Measurements from ENCODE around the gene SNX20.

Gene SNX20

DNA sequence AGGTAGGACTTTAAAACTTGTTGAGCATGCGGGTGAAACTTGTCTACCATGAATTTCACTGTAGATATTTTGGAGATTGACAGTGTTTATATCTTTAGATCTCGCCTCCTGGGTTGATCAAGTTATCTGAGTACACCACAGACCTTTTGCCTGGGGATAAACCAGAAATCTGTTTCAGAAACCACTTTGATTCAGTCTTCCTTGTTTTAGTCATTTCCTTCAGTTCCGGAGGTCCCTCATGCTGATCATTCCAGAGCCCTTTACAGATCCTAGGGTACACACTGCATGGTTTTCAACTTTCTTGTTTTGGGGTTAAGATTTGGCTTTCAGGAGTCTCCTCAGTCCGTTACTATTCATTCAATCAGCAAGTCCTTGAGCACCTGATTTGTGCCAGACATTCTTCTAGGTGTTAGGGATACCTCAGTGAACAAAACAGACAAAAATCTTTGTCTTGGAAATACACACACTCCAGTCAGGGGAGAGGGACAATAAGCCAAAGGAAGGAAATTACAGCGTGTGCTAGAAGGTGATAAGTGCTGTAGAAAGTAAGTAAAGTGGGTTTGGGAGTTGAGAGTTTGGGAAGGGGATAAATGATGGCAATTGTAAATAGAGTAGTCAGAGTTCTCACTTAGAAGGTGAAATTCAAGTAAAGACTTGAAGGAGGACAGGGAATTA, 24.5 kb upstream of the SNX20 start:
- no peak for FAIRE-seq
- no peak for DNase-seq (ENCODE audit: insufficient read length, low spot score)

DNA sequence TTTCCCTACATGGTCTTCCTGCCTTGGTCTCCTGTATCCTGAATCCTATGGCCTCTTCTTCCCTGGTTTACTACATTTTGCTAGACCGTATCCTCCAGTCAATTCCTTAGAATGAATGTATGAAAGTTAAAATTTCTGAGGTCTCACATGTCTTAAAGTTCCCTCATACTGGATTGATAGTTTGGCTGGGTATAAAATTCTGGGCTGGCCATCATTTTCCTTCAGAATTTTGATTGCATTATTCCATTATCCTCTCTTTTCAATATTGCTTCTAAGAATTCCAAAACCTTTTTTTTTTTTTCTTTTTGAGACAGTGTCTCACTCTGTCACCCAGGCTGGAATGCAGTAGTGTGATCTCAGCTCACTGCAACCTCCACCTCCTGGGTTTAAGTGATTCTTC, 23.1 kb upstream of the SNX20 start:
- DNase-seq (ENCODE audit: insufficient read length, low spot score) (no peak), FAIRE-seq (no peak)

DNA sequence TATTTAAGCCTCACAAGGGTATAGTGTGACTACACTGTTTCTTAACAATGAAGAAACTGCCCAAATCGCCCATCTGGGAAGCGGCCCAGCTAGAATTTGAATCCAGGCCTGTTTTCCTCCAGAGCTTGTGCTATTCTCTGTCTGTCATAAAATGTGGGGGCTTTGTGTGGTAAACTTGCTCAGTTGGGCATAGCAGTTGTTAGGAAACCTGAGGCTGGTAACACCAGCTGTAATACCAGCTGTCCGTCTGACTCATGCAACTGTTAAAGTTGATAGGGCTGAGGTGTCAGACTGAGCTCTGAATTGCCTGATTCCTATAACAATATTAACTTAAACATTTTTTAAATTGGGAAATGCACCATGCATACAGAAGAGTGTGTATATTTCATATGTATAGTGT, 21.6 kb upstream of the SNX20 start:
- FAIRE-seq (no peak), DNase-seq (ENCODE audit: insufficient read length, low spot score) (no peak)

DNA sequence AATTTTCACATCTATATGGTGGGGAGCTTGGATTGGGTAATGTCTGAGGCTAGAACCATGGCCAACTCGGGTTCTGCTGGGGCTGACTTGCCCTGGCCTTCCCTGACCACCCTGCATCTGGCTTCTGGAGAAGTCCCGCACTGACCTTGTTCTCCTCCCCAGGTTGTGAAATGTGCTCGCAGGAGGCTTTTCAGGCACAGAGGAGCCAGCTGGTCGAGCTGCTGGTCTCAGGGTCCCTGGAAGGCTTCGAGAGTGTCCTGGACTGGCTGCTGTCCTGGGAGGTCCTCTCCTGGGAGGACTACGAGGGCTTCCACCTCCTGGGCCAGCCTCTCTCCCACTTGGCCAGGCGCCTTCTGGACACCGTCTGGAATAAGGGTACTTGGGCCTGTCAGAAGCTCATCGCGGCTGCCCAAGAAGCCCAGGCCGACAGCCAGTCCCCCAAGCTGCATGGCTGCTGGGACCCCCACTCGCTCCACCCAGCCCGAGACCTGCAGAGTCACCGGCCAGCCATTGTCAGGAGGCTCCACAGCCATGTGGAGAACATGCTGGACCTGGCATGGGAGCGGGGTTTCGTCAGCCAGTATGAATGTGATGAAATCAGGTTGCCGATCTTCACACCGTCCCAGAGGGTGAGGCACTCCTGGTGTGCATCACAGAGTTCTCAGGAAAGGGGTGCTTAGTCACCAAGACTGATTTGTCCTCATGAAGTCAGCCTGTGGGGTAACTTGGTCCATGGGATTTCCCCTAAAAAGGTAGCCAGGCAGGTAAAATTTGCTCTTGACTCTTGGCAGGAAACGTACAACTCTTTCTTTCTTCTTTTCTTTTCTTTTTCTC, 18.4 kb upstream of the SNX20 start:
- DNase-seq (ENCODE audit: insufficient read length, low spot score) (no peak), FAIRE-seq (no peak)

DNA sequence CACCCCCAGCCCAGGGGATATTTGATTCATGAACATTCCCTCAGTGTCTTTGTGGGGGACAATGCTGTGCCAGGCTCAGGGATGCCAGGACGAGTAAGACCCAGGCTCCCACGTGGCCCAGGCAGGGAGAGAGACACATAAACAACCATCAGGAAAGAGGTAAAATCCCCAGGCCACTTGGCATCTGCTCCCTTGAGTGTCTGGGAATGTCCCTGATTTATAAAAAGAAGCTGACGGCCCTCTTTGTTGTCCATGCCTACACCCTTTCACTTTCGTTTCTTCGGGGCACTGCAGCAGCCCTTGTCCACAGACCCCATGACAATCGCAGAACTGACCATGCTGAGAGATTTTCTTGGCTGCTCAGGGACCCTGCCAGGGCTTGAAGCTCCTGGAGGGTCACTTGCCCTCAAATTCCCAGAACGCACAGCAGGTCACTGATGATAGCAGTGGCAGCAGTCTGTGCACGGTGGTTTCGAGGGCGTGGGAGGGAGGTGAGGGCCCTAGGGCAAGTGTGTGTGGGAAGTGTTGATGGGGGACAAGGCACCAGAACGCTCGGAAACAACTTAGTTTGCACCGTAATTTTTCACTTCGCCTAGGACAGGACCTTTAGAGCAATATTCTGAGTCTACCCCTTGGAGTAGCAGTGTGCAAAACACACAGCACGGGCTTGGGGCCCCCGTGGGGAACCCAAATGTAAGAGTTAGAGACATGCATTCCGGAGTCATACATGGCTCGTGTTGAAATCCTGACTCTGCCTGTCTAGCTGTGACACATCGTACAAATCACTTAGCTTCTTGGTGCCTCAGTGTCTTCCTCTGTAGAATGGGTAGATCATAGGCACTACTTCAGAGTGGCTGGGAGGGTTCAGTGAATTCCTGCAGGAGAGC, 17.0 kb upstream of the SNX20 start:
- FAIRE-seq (peak; percentile 99), DNase-seq (ENCODE audit: insufficient read length, low spot score) (no peak)

DNA sequence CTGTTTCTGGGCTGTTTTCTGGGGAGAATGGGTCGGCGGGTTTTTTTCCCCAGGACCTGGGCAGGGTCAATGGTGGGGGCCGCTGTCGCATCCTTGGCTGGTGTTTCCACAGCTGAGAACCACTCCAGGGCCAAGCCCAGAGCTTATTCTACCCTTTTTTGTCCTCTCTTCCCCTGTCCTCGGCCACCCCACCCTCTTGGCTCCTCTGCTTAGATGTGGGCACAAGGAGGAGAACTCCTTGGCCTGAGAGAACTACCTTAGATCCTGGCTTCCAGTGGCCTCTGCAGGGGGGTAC, 16.3 kb upstream of the SNX20 start:
- DNase-seq (ENCODE audit: insufficient read length, low spot score) (no peak), FAIRE-seq (no peak)

DNA sequence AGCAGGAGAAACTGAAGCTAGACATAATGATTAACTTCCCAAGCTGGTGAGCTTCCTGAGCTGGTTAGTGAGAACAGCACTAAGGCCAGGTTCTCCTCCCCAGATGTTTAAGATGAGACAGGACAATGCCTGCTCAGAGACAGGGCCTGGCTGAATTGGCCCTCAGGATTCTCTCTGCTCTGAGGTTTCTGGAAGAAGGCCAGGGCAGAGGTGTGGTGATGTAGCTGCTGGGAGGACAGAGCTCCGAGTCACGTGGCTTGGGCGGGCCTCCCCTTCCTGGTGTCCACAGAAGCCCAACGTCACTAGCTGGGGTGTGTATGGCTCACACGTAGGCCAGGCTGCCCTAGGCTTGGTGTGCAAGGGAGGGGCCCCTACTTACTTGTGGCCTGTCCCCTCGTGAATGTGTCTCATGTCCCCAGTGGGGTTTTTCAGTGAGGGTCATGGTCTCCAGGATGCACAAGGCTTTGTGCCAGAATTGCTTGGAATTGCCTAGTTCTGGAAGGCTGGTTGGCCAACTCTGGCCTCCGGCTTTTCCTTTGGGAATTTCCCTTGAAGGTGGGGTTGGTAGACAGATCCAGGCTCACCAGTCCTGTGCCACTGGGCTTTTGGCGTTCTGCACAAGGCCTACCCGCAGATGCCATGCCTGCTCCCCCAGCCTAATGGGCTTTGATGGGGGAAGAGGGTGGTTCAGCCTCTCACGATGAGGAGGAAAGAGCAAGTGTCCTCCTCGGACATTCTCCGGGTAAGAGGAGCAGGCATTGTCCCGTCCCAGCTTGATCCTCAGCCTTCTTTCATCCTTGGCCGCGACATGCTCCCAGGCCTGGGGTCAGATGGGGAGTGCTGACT, 15.7 kb upstream of the SNX20 start:
- peak; percentile 76 for DNase-seq (ENCODE audit: insufficient read length, low spot score)
- peak; percentile 99 for FAIRE-seq

DNA sequence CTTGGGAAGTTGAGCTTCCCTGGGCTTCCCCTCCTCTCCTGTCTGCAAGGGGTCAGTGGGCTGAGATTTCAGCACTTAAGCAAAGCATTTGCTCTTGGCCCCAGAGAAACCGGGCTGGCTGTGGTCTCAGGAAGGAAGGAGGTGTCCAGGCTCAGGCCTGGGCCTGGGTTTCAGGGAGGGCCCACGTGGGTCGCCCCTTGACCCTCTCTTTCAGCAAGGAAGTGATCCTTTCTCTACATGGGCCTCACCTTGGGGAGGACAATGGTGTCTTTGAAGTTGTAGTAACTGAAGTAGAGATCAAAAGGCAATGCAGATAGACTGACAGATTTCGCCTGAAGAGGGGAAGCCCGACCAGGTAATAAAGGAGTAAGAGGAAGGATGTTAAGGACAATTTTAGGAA, 15.0 kb upstream of the SNX20 start:
- DNase-seq (ENCODE audit: insufficient read length, low spot score) (no peak), FAIRE-seq (no peak)

DNA sequence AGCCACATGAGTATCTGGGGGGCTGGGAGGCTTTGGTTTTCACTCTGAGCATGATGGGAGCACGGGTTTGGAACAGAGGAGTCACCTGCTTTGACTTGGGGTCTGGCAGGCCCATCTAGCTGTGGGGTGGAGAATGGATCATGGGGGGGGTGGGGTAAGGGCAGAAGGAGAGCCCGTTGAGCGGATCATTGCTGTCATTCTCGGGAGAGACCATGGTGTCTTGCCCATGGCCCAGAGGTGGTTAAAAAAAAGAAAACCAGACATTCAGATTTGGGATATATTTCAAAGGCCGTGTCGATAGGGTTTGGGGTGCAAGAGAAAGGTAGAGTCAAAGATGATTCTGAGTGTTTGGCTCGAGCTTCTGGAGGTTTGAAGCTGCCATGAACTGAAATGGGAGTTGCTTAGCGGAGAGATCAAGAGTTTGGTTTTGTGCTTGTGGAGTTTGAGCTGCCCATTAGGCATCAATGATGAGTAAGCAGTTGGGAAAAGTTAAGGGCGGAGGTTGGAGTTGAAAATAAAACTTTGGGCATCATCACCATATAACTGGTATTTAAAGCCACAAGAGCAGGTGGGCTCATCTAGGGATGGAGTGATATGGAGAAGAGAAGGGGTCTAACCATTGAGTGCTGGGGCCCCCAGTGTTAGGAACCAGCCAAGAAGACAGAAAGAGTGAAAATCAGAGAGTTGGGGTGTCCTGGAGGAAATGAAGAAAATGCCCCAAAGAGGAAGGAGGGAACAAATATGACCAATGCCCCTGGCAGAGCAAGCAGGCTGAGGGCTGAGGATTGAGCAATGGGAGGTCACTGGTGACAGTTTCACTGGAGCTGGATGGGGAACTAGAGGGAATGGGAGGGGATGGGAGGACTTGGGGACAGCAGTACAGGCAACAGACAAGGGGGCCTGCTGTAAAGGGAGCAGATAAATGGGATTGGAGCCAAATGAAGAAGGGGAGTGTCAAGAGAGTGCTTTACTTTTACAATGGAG, 14.2 kb upstream of the SNX20 start:
- DNase-seq (ENCODE audit: insufficient read length, low spot score) = no peak
- peak; percentile 4 for FAIRE-seq

DNA sequence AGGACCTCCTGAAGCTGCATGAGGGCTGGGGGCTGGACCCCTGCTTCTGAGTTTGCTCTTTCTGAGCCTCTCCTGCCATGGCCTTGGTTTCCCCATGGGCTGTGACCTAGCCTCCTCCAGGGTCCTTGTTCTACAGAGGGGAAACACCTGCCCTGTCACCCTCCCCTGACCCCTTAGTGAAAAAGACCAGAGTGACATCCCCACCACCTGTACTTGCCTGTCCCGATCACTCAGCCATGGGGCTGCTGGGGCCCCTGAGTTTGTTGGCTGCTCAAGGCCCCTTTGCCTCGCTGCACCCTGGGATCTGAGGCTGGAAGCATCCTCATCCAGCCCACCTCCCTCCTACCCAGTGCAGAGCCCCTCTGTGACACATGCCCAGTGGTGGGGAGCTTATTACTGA, 13.1 kb upstream of the SNX20 start:
- FAIRE-seq (peak; percentile 90), DNase-seq (ENCODE audit: insufficient read length, low spot score) (peak; percentile 56)

DNA sequence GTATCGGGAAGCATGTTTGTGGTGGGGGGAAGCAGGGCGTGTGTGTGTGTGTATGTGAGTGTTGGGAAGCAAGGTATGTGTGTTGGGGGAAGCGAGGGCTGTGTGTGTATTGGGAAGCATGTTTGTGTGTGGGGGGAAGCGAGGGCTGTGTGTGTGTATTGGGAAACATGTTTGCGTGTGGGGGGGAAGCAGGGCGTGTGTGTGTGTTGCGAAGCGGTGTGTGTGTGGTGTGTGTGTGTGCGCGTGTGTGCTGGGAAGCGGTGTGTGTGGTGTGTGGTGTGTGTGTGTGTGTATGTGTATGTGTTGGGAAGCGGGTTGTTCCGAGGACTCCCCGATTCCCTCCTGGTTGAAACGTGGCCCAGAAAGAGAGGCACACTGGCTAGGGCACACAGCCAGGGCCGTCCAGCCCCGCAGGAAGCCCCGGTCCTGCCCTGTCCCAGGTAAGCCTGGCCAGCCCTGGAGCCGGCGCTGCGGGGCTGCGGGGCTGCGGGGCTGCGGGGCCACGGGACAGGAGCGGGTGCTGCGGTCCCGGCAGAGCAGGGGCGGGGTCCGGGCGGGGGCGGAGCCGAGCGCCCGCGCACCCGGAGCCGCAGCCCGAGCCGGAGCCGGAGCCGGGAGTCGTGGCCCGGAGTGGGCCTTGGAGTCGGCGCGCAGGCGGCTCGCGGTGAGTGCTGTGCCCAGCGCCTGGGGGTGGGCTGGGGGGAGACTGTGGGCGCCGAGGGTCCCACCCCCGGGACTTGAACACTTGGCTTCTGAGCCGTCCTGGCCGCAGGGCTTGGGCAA, 12.1 kb upstream of the SNX20 start, which contains the start of gene NOD2:
NOD2 (plus strand) TSS at position 608 of the 783 bp plus-strand sequence. CDS start 5,890 bp downstream, outside the sequence.
- DNase-seq (ENCODE audit: insufficient read length, low spot score) (no peak), FAIRE-seq (peak; percentile 33)

DNA sequence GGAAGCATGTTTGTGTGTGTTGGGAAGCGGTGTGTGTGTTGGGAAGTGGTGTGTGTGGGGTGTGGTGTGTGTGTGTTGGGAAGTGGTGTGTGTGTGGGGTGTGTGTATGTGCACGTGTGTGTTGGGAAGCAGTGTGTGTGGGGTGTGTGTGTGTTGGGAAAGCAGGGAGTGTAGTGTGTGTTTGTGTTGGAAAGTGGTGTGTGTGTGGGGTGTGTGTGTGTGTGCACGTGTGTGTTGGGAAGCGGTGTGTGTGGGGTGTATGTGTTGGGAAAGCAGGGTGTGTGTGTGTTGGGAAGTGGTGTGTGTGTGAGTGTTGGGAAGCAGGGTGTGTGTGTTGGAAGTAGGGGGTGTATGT, 11.5 kb upstream of the SNX20 start:
- DNase-seq (ENCODE audit: insufficient read length, low spot score) = no peak
- no peak for FAIRE-seq

DNA sequence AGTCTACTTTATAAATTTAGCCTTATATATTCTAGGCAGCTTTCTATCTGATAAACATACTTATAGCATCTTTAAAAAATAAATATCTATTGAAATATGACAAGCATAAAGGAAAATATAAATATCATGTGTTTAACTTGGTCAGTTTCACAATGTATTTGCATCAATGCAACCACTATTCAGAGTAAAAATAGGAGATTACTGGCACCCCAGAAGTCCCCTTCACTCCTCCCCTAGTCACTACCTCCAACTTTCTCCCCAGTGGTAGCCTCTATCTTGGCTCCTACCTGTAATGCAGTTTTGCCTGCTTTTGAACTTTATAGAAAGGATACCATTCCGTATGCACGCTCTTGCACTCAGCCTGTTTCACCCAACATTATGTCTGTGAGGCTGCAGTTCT, 9.1 kb upstream of the SNX20 start:
- FAIRE-seq (no peak), DNase-seq (ENCODE audit: insufficient read length, low spot score) (no peak)

DNA sequence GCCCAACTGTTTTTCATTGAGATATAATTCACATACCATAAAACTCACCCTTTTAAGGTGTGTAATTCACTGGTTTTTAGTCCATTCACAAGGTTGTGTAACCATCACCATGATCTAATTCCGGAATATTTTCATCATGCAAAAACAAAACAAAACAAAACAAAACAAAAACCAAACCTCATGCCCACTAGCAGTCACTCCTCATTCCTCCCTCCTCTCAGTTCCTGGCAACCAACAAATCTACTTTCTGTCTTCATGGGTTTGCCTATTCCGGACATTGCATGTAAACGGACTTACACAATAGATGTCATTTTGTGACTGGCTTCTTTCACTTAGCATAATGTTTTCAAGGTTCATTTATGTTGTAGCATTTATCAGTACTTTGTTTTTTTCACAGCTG, 7.8 kb upstream of the SNX20 start:
- FAIRE-seq = no peak
- no peak for DNase-seq (ENCODE audit: insufficient read length, low spot score)

DNA sequence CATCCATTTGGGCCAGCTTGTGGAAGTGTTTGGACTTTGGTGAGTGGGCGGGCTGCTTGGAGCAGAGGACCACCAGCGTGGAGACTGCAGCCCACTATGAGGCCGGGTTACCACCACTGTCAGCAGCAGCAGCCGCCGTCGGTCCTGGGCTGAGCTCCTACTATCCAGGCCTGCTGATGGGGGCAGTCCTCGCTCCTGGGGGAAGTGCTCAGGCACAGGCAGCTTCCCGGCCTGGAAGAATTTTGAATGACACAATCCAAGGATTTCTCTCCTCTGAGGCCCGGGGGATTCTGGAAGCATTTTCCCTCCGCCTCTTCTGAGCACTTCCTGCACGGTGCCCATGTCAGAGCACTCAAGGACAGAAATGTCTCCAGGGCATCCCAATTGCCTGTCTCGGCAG, 7.0 kb upstream of the SNX20 start:
- DNase-seq (ENCODE audit: insufficient read length, low spot score) (no peak), FAIRE-seq (no peak)

DNA sequence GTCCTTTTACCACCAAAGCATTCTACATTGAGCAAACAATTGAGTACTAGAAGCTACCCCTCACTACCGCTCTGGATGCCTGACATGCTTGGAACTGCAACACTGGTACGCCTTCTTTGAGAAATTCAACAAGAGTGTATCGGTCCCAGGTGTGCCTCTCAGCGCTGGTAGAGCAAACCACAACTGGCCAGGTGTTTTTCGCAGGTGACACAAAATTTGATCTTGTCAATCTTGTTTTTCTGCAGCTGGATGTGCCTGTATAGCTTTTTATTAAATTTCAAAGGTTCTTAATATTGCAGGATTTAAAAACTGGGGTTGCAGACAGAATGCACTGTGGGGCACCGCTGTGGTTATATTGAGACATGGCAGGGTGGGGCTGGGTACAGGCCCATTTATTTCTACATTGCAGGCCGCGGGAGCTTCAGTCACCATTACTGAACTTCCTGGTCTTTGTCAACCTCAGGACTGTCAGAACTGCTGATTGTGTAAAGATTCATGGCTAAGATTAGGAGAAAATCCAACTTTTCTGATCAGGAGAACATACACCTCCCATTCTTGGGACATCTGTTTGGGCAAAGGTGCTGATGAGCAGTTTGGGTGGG, 4.5 kb upstream of the SNX20 start:
- DNase-seq (ENCODE audit: insufficient read length, low spot score) (no peak), FAIRE-seq (no peak)

DNA sequence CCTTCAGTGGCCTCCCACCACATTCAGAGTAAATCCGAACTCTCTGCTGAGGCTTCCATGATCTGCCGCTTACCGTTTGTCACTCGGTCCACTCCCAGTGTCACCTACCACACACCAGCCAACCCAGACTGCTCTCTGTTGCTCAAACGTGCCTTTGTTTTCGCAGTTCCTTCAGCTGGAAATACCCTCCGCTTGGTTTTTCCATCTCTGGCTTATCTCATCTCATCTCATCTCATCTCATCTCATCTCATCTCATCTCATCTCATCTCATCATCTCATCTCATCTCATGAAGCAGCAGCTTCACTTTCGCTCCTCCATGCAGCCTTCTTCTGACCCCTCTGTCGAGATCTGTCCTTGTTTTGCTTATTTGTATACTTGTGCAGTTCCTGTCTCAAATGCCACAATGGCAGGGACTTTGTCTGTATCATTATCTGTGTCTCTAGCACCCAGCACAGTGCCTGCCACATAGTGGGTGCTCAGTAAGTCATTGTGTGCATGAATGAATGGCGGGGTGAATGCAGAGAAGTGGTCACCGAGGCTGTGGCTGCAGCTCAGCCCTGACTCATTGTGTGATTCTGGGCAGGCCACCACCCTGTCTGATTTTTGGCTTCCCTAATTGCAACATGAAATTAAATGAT, 3.8 kb upstream of the SNX20 start:
- no peak for DNase-seq (ENCODE audit: insufficient read length, low spot score)

More for the DNA sequence above, 3.8 kb upstream of the SNX20 start:
- FAIRE-seq = no peak
